Testis (tissue), 2 donors: ENCODE data around the gene MTUS2.

Experiments used
- POLR2A ChIP-seq: fragments of 450-650 bp; IDR thresholded peaks from one replicate; pipeline ENCODE4 v1.6.1; 2017; ENCODE audit warnings: antibody characterized with exemption, mild to moderate bottlenecking, moderate library complexity
- TF ChIP-seq, protein P1 (sequence below), 3 experiments: fragments of 450-650 bp in 2 of 3; fragments of 200-600 bp in 1 of 3; sonication (generic) in 1 of 3; IDR thresholded peaks; one replicate each; pipeline ENCODE4 v1.5.1; 2016 to 2019; ENCODE audit warnings: antibody characterized with exemption in 3 of 3, mild to moderate bottlenecking in 2 of 3, moderate library complexity in 1 of 3

DNA sequence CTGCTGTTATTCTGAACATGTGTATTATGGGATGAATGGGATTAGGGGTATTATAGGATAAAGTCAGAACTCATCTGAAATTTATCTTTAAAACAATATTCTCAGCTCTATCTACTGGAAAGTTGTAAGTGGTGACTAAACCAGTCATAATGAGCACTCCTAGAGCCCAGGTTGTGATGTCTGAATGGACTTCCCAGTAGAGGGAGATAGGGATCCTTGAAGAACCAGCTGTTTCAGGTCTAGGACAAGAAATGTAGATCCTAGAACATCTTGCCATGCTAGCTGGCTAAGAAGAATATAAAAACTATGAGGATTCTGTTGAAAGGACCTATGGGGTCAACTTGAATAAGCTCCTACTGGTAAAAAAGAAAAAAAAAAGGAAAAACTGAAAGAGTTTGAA lies 464.6 kb downstream of the MTUS2 start:
- TF ChIP-seq, protein P1, sequence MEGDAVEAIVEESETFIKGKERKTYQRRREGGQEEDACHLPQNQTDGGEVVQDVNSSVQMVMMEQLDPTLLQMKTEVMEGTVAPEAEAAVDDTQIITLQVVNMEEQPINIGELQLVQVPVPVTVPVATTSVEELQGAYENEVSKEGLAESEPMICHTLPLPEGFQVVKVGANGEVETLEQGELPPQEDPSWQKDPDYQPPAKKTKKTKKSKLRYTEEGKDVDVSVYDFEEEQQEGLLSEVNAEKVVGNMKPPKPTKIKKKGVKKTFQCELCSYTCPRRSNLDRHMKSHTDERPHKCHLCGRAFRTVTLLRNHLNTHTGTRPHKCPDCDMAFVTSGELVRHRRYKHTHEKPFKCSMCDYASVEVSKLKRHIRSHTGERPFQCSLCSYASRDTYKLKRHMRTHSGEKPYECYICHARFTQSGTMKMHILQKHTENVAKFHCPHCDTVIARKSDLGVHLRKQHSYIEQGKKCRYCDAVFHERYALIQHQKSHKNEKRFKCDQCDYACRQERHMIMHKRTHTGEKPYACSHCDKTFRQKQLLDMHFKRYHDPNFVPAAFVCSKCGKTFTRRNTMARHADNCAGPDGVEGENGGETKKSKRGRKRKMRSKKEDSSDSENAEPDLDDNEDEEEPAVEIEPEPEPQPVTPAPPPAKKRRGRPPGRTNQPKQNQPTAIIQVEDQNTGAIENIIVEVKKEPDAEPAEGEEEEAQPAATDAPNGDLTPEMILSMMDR (IDR thresholded peaks at IDR 0.05): no peak
- TF ChIP-seq POLR2A: no peak
